Activated CD8-positive, alpha-beta memory T cell treated with anti-CD3 and anti-CD28 coated beads for 1 hour (primary cell): Measurements from ENCODE around the gene ACTN3.
A peak's percentile ranks its signal among the peaks of the same experiment; 100 is the strongest.
"Not testable (repeated sequence)": the region's sequence is repeated elsewhere in the genome, so short reads cannot be mapped to it uniquely, and the experiment has no call there.

Source experiments
- DNase-seq, 2 donors: peaks; one replicate each; pipeline ENCODE4 v3.0.0-alpha.2; 2020; ENCODE audit warnings: low read depth in 1 of 2; ENCODE audit errors: extremely low read depth in 1 of 2

The ACTN3 gene

DNA sequence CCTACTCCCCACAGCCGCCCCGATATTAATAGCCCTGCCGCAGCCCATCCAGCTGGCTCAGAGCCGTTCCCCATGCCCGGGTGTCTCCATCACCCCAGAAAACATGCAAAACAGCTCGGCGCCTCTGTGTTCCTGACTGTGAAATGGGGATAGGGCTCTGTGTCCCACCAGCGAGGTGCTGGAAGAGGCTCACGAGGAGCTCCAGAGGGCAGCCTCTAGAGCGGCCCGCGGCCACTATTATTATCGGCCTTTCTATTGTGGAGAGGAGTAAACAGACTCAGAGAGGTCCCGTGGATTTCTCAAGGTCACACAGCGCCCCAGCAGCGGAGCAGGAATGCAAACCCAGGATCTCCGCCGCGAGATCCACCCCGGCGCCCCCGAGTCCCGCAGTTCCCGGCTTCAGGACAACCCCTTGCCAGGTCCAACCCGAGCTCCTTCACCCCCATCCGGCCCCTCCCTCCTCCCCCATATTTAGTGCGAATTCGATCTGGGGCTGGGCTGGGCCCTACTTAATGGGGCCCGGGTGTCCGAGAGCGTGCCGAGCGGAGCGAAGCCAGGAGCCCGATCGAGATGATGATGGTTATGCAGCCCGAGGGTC lies at the start of gene ACTN3:
TSS of gene ACTN3 (plus strand) at position 536 of the 598 bp plus-strand sequence. CDS start at position 571, 35 bp downstream.
- DNase-seq: no peak

- no peak for DNase-seq
Measured at GRCh38 chr11:66497206-66497605, 49.5 kb upstream of the ACTN3 start.

DNA sequence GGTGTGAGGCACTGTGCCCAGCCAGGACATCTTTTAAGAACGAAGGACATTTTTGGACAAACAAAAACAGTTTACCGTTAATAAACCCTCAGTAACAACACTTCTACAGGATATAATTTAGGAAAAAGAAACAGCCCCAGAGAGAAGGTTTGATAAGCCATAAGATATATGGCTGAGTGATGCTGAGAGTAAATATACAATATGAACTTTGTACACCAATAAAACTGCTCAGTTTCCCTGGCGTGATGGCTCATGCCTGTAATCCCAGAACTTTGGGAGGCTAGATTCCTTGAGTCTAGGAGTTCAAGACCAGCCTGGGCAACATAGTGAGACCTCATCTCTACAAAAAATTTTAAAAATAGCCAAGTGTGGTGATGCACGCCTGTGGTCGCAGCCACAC lies 48.2 kb upstream of the ACTN3 start:
- DNase-seq: no peak

- no peak for DNase-seq
Measured at GRCh38 chr11:66505276-66505816, 41.4 kb upstream of the ACTN3 start.

DNA sequence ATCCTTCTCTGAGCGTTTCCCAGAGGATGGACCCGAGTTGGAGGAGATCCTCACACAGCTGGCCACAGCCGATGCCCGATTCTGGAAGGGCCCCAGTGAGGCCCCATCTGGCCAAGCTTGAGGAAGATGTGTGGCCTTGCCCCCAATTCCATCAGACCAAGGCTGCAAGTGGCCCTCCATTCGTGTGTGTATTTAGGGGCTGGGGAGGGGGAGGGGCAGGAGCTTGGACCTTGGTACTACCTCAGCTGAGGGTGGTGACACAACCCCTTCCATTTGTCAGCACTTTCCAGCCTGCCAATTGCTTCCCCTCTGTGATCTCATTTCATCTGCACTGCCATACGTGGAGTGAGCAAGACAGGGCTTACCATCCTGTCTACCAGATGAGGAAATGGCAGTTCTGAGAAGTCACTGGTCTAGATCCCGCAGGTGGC lies 37.6 kb upstream of the ACTN3 start:
- DNase-seq: no peak

- peak; percentile 51 to 76 for DNase-seq
Measured at GRCh38 chr11:66510271-66510989, 36.3 kb upstream of the ACTN3 start, which contains the start of gene BBS1. Gene BBS1, plus strand, starts transcription at chr11:66510635. Its CDS starts 25 bp downstream, at chr11:66510660.

- DNase-seq: no peak
Measured at GRCh38 chr11:66510990-66511339, 35.7 kb upstream of the ACTN3 start.

DNA sequence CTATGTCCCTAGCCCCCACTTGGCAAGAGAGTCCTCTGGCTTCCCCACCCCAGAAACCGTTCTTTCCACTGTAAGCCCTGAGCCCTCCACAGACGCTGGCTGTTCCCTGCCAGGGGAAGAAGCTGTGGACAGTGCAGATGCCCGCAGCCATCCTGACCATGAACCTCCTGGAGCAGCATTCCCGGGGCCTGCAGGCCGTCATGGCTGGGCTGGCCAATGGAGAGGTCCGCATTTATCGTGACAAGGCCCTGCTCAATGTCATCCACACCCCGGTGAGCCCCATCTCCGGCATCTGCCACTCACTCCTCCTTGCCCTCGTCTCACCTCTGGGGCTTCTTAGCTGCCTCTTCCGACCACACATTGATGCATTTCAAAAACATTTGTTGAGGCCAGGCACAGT lies 23.1 kb upstream of the ACTN3 start:
- no peak for DNase-seq

GRCh38 chr11:66524304-66525040 lies 22.2 kb upstream of the ACTN3 start:
- no peak for DNase-seq

- no peak for DNase-seq
Measured at GRCh38 chr11:66529069-66529468, 17.6 kb upstream of the ACTN3 start.

GRCh38 chr11:66529655-66530054 lies 17.0 kb upstream of the ACTN3 start:
- DNase-seq: no peak

GRCh38 chr11:66530927-66531709 lies 15.6 kb upstream of the ACTN3 start:
- no peak for DNase-seq

DNA sequence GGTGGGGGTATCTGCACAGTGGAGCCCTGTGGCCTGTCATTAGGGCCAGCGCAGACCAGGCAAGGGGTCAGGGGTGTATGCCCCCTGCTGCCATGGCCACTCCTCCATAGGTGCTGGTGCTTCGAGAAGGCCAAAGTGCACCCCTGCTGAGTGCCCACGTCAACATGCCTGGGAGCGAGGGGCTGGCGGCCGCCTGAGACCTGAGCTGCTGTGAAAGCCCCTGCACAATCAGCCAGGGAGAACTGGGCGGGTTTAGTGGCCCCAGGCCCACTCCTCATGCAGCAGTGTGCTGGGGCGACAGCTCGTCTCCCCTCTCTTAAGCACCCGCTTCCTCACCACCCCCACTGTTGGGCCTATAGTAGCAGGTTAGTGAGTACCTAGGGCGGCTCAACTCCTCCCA lies 14.9 kb upstream of the ACTN3 start:
- DNase-seq: no peak

DNA sequence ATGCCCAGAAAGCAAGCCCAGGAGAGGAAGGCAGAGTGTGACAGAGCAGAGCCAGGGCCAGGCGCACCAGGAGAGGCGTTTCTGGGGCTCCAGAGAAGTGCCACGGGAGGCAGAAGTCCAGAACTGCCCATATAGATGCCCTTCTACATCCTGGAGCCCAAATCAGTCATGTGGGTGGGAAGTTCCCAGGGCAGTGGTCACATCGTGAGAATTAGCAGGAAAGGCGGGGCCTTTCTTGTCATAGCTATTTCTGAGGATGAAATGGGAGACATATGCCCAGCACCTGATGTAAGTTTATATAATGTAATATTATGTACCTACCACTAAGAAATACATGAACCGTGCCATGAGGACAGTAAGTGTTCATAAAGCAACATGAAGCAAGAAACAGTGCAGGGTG lies 13.9 kb upstream of the ACTN3 start:
- DNase-seq: no peak

DNA sequence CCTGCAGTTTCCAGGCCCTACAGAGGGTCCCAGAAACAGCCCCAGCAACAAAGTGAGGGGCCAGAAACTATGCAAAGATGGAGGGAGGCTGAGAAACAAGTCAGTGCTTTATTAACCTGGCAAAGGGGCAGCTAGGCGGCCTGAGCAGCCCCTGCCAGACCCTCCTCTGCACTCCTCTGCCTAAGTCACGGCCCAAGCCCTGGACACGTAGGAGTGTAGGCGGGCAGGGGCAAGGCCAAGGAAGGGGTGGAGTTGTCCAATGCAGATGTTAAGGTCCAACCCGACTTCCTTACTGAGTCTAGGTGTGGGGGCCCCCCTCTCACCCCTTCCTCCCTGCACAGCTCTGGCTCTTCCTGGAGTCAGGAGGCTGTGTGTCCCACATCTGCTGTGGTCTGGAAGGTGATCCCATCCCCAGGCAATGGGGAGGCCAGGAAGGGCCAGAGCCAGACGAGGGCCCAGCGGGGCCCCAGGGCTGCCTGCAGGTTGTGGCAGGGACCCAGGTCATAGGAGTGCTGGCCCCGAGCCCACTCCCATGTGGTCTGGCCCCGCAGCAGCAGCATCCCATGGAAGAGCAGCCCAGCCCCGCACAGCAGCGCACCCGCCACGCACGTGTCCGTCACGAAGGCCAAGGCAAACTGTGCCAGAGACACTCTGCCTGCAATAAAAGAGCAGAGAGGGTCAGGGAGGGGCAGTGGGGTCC lies 7.4 kb upstream of the ACTN3 start:
- no peak for DNase-seq

GRCh38 chr11:66539870-66540213 lies 6.9 kb upstream of the ACTN3 start:
- DNase-seq: no peak

GRCh38 chr11:66540598-66540997 lies 6.1 kb upstream of the ACTN3 start:
- DNase-seq: not testable (repeated sequence)

DNA sequence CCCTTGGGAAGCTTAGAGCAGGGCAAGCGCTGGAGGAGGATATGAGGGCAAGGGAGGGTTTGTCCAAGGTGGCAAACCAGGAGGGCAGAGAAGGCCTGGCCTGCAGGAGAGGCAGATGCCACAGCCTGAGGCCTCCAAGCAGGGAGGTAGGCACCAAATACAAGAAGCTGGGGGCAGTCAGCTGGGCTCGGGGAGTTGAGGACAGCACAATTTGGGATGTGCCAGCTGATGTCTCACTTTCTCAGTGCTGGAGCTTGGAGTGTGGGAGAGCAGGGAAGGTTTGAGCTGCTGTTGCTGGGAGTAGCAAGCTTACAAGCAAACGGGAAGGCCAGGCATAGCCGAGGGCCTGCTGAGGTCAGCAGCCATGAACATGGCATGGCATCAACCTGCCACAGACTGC lies 4.8 kb upstream of the ACTN3 start:
- DNase-seq: no peak

DNA sequence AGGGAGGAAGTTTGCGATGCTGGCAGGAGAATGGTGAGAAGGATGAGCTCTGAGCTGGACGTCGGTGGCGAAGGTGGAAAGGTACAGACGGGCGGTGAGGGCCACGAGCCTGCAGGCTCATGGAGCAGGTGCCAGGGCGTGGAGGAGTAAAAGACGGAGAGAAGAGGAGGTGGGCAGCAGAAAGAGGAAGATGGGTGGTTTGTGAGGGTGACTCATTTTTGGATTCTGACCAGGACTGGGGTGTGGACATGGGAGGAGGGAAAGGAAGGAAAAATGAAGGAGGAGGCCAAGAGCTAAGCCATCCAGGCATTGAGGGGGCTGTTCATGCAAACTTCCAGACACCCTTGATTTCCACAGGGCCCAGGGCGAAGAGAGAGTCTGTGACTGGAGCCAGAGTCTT lies 4.3 kb upstream of the ACTN3 start:
- no peak for DNase-seq
